ENCODE data around the gene TICAM2.
"Not testable (repeated sequence)": the region's sequence is repeated elsewhere in the genome, so short reads cannot be mapped to it uniquely, and the experiment has no call there.

The TICAM2 gene, protein sequence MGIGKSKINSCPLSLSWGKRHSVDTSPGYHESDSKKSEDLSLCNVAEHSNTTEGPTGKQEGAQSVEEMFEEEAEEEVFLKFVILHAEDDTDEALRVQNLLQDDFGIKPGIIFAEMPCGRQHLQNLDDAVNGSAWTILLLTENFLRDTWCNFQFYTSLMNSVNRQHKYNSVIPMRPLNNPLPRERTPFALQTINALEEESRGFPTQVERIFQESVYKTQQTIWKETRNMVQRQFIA

DNA sequence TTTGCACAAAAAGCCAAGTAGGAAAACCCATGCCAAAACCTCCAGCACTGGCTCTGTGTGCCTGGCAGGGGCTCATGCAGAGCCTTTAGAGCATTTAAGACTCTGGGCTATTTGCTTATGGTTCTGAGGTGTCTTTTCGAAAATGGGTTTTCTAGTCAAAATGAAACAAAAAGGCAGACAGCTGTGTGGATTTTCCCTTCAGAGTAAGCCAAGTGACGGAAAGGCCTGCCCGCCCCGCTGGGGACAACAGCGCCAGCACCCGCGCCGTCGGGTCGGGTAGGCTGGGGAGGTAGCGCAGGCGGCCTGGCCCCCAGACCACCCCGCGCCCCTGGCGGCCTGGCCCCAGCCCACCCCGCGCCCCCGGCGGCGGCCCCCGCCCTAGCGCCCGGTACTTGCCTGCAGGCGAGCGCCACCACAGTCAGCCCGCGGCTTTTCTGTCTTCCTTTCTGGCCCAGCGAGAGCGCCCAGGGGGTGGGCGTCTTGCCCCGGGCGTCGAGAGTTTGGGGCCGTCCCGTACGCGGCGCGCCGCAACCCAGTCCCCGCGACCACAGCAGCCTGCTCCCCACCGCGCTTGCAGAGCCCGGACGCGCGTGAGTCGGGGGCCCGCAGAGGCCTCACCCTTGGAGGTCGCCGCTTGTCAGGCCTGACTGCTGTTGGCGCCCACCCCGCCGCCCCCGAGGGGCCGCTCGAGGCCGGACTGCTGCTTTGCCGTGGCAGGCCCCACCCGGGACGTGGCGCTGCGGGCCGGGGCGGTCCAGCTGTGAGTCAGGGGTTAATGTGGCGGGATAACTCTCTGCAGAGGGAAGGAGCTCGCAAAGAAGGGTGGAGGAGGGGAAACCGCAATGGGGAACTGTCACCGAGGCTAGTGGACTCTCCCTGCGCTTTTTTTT is at the start of gene TICAM2:
TICAM2 (minus strand) TSS at position 779 of the 890 bp plus-strand sequence. CDS start 21,223 bp downstream, outside the sequence.
- peak; percentile 66 for DNase-seq

DNA sequence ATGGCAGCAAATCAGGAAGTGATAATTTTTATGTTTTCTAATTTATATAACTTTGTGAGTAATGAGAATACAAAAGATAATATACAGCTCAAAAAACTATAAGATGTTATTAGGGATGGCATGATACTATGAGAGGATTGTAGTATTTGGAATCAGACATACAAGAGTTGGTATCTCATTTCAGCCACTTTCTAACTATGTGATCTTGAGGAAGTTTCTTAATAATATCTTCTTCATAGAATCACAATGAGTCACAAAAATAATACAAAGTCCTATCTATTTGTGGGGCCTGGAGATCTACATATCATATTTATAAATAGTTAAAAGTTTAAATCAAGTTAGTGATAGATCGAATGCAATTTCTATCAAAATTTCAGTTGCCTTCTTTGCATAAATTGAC is 47.3 kb upstream of the TICAM2 start:
- DNase-seq: no peak

DNA sequence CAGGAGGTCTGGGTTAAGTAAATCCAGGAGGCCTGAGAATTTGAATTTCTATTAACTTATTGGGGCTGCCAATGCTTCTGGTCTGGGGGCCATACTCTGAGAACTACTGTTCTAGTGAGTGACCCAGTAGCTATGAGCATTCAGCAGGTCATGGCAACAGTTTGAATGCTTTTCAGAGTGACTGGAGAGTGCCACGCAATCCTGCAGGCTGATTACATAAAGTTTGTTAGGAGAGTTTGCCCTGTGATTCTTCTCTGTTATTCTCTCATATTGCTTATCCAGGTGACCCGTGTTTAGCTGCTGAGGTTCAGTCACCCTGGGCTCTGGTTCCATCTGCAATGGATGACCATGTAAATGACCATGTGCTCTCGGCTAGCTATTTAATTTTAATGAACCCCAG is 45.8 kb upstream of the TICAM2 start:
- no peak for DNase-seq

DNA sequence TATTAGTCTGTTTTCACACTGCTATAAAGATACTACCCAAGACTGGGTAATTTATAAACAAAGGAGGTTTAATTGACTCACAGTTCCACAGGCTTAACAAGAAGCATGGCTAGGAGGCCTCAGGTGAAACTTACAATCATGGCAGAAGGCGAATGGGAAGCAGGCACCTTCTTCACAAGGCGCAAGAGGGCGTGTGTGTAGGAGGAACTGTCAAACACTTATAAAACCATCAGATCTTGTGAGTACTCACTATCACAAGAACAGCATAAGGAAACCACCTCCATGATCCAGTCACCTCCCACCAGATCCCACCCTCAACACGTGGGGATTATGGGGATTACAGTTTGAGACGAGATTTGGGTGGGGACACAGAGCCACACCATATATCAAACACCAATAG is 43.1 kb upstream of the TICAM2 start:
- DNase-seq: not testable (repeated sequence)

DNA sequence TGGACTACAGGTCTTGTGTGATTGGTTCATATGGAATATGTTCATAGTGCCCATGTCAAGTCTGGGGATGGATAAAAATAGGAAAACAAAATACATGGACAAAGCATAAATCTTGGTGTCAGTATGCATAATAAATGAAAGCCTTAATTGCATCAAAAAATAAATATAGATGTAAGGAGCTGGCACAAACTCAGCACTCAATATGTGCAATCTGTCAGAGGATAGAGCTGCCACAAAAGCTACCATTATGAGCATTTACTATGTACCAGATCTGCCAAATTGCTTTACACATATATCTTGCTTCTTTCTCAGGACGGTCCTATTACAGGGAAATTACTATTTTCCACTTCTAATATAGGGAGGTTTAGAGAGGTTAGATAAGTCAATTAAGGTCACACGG is 41.8 kb upstream of the TICAM2 start:
- DNase-seq: no peak

DNA sequence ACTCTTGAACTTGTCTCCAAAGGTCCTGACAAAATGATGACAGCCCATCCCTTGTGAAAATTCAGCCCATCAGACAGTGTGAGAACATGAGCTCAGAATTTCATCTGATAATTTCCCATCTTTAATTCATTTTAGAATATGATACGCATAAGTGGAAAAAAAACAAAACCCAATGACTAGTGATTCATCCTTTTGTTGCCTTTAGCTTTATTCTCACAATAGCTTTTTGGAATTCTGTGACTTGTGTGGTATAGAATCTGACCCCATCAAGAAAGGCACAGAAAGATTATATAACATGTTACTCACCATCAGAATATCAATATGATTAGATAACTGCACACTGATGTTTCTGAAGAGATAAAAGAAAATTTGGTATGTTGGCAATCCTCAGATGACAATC is 39.7 kb upstream of the TICAM2 start:
- peak; percentile 19 for DNase-seq

DNA sequence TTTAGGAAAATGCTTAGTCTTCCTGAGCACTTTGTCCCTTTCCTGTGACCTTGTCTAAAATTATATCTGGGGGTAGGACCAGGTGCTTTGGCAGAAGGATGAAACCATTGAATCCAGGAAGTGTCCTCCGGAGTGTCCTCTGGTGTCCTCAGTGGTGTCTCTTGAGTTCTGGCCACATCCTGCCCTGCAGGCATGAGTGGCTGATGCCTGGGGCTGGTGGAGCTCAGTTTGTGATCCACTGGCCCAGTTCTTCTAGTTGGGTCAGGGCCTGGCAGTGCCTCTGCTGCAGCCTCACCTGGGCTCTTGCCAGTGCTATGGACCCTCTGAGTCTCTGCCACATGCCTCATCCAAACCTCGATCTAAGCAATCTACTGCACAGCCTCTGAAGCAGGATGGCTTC is 38.0 kb upstream of the TICAM2 start:
- DNase-seq: no peak

DNA sequence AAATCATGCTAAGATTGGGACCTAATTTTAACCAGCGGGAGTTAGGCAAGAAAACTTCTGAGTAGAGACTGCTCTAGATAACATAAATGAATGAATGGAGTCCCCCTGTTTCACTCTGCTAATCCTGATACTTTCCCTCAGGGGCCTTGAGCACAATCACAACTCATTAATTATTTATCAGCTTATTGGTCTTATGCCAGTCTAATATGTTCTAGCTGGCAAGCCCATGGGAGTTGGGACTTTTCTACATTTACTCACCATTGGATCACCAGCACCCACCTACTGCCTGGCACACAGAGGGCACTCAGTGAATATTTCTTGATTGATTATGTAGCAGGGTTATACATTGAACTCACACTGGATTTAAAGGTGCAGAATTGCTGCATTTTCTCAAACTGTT is 37.1 kb upstream of the TICAM2 start:
- no peak for DNase-seq

DNA sequence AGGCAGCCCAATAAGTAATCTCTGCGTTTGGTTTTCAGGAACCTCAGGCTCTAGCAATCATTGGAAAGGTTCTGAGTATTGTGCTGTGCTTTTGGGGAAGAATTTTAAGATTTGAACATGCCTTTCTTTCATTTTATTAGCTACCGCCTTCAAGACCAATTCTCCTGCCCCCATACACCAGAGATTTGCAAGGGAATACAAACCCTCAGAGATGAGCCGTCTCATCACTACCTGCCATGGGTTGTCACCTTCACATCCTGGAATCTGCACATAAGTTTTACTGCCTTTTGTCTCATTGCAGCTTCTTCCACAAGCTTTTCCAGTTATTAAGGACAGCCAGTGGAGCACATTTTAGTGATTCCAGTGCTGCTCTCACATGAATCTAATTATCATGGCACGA is 35.2 kb upstream of the TICAM2 start:
- DNase-seq: no peak

DNA sequence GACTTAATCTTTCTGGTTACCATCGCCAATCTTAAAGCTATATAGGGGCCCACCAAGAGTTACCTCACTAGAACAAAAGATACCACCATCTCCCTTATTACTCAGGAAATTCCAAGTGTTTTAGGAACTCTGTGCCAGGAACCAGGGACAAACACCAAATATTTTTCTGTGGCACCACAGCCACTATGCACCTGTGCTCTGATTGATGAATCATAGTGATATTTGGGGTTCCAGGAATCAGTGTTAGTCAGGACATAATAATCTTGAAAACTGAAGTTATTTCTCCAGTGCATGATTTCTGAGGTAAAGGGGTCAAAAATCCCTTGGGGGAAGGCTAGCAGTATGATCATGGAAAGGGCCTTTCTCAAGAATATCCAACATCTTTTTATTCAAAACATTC is 33.7 kb upstream of the TICAM2 start:
- no peak for DNase-seq

DNA sequence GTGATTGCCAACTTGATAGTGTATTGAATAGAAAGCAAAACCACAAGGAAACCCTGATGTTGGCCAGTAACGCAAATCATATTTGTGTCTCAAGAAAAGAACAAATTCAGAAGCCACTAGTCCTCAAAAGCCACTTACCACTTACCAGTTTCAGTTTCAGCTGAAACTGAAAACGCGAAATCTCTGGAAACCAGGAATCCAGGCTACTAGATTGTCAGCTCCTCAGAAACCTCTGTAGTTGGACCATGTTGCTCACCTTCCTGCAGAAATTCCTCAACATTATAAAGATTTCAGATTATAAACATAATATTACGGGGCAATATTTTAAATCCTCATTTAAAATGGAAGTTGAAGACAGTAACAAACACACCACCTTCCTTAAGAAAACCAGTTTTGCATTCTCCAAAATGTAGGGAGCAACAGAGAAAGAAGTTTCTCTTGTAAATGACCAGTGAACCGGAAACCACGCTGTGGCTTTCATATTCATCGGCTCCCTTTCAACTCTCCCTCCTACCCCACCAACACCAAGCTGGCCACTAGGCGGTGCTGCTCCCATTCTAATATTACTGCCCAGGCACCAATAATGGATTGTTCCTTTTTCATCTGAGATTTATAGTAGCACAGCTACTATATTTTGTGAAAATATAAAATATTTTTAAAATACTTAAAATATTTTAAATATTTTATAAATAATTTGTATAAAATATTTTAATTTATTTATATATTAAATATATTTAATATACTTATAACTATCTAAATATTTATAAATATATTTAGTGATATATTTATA is 32.3 kb upstream of the TICAM2 start:
- peak; percentile 75 for DNase-seq

DNA sequence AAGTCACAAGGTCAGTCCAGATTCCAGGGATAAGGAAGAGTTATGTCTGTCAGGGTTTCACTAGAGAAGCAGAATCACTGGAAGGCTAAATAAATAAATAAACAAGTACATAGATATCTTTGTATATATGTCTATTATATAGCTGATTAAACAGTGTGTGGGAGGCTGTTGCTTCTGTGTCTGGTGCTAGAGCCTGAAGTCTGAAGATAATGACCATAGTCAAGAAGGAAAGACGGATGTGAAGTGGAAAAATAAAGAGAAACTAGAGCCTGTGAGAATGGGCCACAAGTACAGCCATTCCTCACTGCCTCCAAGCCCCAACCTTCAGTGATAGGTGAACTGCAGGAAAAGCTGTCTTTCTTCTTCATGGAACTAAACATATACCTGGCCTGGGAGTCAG is 27.6 kb upstream of the TICAM2 start:
- no peak for DNase-seq

DNA sequence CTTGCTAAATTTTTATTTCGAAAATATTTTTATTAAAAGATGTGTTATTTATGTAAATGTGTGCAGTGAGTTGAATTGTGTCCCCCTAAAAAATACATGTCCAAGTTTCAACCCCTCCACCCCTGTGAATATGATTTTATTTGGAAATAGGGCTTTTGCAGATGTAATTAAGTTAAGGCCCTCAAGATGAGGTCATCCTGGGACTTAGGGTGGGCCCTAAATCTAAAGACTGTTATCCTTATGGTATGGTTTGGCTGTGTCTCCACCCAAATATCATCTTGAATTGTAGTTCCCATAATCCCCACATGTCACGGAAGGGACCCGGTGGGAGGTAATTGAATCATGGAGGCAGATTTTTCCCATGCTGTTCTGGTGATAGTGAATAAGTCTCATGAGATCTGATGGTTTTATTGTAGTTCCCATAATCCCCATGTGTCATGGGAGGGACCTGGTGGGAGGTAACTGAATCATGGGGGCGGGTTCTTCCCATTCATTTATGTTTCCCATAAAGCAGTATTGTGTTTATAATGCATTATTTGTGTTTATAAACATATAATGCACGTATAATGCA is 25.1 kb upstream of the TICAM2 start:
- no peak for DNase-seq

DNA sequence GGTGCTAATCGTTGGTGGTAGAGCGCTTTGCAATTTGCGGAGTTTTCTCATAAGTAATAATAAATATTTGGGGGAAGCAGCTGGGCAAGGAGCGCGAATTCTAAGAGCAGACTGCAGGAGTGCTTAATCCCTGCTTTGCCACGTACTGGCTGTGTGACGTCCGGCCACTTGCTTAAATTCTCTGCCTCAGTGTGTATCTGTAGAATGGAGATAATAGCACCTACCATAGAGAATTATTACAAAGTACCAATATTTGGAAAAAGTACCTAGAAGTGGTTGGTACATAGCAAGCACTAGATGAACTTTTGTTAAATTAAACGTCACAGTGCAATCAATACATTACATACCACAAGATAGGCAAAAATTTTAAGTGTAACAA is 24.2 kb upstream of the TICAM2 start:
- no peak for DNase-seq

DNA sequence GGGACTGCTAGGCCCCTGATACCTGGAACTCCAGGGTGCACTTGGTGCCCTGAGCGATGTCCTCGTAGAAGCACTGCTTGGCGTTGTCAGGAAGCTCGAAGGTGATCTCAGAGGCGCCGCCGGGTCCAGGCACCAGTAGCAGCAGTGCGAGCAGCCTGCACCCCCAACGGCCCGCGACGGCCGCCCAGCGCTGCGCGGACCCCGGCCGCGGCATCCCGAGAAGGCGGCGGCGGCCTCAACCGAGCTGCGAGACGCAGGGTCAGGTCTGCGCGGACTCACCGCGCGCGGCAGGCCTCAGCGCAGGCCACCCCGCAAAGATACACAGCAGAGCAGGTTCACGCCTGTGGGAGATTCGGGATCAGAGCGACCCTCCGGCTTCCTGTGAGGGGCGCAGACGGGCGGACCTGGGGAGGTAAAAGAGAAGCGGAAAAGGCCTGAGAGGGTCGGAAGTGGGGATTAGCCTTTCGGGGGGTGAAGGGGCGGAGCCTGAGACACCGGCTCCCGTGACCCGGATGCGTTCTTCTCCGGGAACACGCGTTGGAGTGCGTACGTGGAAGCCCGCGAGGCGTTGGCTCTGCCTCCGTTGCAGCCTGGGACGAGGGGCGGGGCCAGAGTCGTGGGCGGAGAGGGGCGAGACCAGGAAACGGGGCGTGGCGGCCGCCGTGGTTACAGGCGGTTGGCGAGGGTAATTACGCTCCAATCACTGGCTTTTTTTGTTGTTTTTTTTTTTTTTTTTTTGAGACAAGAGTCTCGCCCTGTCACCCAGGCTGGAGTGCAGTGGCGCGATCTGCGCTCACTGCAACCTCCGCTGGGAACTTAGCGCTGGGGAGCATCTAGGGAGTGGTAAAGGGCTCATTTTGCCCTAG is 23.5 kb upstream of the TICAM2 start, which contains the start of gene TMED7:
TMED7 (minus strand) TSS at position 458 of the 866 bp plus-strand sequence; CDS start at position 214, 244 bp downstream.
- peak; percentile 98 for DNase-seq

DNA sequence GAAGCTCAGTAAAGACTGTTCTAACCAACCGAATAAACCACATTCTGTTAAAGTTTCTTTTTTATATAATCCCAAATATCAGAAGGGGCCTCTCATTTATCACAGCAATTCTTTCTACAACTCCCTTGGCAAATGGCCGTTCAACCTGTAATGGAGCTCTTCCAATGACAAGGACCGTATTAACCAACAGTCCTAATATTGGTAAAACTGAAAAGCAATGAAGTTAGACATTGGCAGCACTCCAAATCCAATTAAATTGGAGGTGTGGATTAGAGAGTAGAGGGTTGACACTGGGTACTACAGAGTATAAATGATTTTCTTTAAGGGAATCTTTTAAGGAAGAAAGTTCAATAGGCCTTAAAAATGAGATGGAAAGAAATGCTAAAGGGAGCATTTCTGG is 22.7 kb upstream of the TICAM2 start:
- no peak for DNase-seq

DNA sequence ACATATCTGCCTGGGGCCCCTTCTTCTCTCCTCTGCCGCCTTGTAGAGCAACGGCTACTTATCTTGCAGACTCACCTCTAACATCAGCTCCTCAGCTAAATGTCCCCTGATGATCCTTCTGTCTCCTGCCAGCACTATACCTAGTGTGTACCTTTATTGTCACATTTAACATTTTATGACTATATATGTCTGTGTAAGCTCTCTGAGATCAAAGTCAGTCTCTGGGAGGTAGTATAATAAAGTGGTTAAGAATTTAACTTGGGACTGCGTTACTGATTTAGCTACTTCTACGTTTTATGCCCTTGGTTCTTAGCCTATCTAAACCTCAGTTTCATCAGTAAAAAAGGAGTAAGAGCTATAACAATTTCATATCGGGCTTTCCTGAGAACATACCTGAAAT is 21.4 kb upstream of the TICAM2 start:
- DNase-seq: no peak

DNA sequence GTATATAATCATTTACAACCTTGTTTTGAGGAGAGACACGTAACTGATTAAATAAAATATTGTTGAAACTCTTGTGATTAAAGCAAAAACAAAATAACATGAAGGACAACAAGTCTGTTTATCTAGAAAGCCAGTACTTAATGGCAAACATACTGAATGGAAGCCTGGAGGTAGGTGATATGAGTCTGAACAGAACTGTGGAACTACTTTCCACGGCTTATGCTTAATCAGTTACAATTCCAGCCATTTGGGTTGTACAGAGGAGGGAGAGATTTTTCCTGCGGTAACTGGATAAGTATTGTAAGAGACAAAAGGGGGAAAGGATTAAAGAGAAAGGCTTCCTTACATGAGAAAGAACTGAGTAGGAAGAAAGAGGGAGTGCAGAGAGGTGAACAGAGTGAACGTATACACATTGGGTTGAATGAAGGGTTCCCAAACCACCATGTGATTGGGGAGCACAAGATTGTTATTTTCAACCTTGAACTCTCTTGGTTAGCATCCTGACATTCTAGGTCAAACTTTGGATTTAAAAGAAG is 19.2 kb upstream of the TICAM2 start:
- no peak for DNase-seq

DNA sequence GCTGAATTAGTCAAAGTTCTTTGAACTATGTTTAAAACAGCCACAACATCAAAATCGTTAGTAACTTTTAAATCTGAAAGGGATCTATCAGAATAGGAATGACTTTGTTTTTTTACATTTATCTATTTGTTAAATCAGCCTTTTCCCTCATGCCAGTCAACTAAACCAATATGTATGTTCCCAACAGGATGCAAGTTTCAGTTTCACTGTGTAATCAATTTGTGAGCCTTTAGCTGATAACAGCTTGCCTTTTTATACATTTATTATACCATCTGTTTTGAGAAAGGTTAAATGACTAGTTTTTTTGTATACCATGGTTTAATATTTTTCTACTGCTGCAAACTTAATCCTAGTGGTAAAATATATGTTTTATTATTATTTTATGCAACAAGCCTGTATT is 14.6 kb upstream of the TICAM2 start:
- no peak for DNase-seq

DNA sequence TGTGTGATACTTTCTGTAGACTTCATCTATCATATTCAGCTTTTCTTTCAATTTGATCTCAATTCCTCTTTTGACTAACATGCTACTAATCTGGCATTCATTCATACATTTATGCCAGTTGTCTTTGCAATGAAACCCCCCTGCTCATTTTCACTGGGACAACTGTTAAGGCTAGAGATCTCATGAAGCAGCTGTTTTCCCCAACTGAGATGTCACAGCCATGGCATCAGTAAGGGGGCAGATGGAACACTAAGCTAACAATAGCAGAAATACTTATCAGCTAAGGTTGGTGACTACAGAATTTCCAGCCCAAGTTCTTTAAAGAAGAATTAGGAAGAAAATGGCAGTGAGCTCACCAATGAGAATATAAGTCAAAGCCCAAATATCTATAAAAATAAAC is 14.2 kb upstream of the TICAM2 start:
- no peak for DNase-seq

DNA sequence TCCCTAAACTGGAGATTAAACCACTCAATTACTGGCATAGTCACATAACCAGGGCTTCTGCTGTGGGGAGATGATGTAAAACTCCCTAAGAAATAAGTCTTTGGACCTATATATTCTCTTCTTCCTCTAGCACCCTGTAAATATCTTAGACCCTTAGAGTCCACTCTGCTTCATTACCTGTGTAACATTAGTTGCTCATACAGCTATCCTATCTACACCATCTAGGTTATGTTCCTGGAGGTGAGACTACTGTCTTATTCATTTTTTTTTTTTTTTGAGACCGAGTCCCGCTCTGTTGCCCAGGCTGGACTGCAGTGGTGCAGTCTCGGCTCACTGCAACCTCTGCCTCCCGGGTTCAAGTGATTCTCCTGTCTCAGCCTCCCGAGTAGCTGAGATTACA is 9.6 kb upstream of the TICAM2 start:
- no peak for DNase-seq

DNA sequence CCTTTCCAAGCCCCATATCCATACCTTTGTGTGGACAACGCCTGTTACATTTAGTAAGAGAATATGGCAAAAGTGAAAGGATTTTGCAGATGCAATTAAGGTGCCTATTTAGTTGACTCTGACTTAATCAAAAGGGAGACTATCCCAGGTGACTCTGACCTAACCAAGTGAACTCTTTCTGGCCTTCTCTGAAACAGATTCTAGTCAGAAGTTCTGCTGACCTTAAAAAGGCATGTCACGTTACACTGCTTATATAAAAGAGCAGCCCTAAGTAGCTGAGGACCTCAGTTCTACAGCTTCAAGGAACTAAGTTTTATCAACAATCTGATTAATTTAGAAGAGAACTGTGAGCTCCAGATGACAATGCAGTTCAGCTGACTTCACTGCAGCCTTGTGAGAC is 5.7 kb upstream of the TICAM2 start:
- DNase-seq: no peak

Data from fibroblast of skin of right quadriceps (primary cell).